WI38 (cell line): ENCODE measurements around the gene PLA2G2A.
"Not testable (repeated sequence)": the region's sequence is repeated elsewhere in the genome, so short reads cannot be mapped to it uniquely, and the experiment has no call there.

Experiments used
- H3K4me3 ChIP-seq: 2 replicates; pipeline ENCODE4 v1.5.1; 2011; ENCODE audit warnings: low read depth, mild to moderate bottlenecking, control low read depth, low read length
- CTCF ChIP-seq: IDR thresholded peaks from 2 replicates; pipeline ENCODE4 v1.5.1; 2012; ENCODE audit warnings: low read depth, mild to moderate bottlenecking, control low read depth, low read length

PLA2G2A gene

GRCh38 chr1:20008391-20008841, 29.0 kb upstream of the PLA2G2A start:
- H3K4me3 ChIP-seq: no peak overlapping the region
- TF ChIP-seq CTCF: no peak

GRCh38 chr1:19998823-19999222, 19.4 kb upstream of the PLA2G2A start:
- H3K4me3 ChIP-seq: not testable (repeated sequence)

GRCh38 chr1:19990689-19991088, 11.3 kb upstream of the PLA2G2A start:
- no peak for TF ChIP-seq CTCF
- H3K4me3 ChIP-seq: no peak overlapping the region

- not testable (repeated sequence) for H3K4me3 ChIP-seq
Measured at GRCh38 chr1:19990182-19990582, 10.8 kb upstream of the PLA2G2A start.

- H3K4me3 ChIP-seq: no peak overlapping the region
- no peak for TF ChIP-seq CTCF
Measured at GRCh38 chr1:19988267-19989006, 9.0 kb upstream of the PLA2G2A start.

- H3K4me3 ChIP-seq: no peak overlapping the region
- TF ChIP-seq CTCF: no peak
Measured at GRCh38 chr1:19987719-19988118, 8.3 kb upstream of the PLA2G2A start.

- H3K4me3 ChIP-seq: not testable (repeated sequence)
Measured at GRCh38 chr1:19984409-19985016, 5.1 kb upstream of the PLA2G2A start.

- no peak for TF ChIP-seq CTCF
- no peak overlapping the region for H3K4me3 ChIP-seq
Measured at GRCh38 chr1:19981507-19982312, 2.3 kb upstream of the PLA2G2A start.
